ENCODE data around the gene CSNK1G2. TPM values are rescaled to one million over a fixed set of nuclear protein-coding genes. Genes with fewer than 3 reads are reported as not detected.

CSNK1G2 gene
- total and polyA plus RNA-seq, 2 of the 13 experiments (the other 11 are each of a cell fraction or from before 2014, with no cell fraction given): 53.8 to 72.5 TPM

DNA sequence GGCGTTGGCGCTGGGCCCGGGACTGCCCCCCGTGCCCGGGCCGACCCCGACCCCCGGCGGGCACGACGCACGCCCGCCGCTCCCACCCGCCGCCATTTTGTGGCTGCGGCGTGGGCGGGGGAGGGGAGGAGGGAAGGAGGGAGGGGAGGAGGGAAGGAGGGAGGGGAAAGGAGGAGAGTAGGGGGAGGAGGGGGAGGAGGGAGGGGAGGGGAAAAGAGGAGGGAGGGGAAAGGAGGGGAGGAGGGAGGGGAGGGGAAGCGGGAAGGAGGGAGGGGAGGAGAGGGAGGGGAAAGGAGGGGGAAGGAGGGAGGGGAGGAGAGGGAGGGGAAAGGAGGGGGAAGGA, 74.6 kb downstream of the CSNK1G2 start, which contains the start of gene BTBD2 (continued):
- TF ChIP-seq ZNF143 (CRISPR knock-in tag; IDR thresholded peaks at IDR 0.05) (no peak), YY1 (IDR thresholded peaks at IDR 0.05; ENCODE audit: insufficient read depth, insufficient replicate concordance, low read depth, low read length) (peak; percentile 89), ZNF225 (CRISPR knock-in tag; IDR thresholded peaks at IDR 0.05) (no peak), GABPB1 (CRISPR knock-in tag; IDR thresholded peaks at IDR 0.05) (no peak)
- TF ChIP-seq, protein P1, sequence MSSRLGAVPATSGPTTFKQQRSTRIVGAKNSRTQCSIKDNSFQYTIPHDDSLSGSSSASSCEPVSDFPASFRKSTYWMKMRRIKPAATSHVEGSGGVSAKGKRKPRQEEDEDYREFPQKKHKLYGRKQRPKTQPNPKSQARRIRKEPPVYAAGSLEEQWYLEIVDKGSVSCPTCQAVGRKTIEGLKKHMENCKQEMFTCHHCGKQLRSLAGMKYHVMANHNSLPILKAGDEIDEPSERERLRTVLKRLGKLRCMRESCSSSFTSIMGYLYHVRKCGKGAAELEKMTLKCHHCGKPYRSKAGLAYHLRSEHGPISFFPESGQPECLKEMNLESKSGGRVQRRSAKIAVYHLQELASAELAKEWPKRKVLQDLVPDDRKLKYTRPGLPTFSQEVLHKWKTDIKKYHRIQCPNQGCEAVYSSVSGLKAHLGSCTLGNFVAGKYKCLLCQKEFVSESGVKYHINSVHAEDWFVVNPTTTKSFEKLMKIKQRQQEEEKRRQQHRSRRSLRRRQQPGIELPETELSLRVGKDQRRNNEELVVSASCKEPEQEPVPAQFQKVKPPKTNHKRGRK (CRISPR knock-in tag; IDR thresholded peaks at IDR 0.05): no peak
- TF ChIP-seq, protein P2, sequence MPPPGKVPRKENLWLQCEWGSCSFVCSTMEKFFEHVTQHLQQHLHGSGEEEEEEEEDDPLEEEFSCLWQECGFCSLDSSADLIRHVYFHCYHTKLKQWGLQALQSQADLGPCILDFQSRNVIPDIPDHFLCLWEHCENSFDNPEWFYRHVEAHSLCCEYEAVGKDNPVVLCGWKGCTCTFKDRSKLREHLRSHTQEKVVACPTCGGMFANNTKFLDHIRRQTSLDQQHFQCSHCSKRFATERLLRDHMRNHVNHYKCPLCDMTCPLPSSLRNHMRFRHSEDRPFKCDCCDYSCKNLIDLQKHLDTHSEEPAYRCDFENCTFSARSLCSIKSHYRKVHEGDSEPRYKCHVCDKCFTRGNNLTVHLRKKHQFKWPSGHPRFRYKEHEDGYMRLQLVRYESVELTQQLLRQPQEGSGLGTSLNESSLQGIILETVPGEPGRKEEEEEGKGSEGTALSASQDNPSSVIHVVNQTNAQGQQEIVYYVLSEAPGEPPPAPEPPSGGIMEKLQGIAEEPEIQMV (CRISPR knock-in tag; IDR thresholded peaks at IDR 0.05; ENCODE audit: low read depth): no peak

DNA sequence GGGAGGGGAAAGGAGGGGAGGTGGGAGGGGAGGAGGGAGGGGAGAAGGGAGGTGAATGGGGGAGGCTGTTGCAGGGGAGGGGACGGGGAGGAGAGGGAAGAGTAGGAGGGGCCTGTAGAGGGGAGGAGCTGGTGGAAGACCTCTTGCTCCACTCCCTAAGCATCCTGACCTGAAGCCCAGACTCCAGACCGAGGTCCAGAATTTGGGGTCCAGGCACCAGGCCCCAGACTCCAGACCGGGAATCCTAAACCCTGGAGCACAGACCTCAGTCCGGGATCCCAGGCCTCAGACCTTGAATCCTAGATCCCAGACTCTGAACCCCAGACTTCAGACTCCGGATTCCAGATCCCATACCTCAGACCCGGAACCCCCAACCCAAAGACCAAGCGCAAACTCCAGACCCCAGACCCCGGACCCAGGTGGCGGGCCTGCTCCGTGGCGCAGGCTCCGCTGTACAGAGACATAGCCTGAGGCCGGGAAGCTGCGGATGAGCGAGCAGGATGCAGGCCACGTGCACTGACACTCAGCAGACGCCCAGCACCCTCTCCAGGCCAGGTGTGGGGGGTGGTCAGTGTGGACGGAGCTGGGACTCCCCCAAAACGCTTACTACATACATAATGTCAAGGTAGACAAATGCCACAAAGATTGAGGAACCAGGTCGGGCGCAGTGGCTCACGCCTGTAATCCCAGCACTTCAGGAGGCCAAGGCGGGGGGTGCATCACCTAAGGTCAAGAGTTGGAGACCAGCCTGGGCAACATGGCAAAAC, 75.3 kb downstream of the CSNK1G2 start:
- Histone ChIP-seq H2AFZ (ENCODE audit: low read length) (no peak overlapping the region), H3K79me2 (ENCODE audit: insufficient read depth, low read length) (peaks cover 2% of the 10 kb centered on the region), H3K9ac (ENCODE audit: insufficient read depth, low read depth, low read length) (peak overlapping the region; percentile 40; the same call in 1 of the 2 replicates), H3K4me3 (replicated peaks in 1 of 3; ENCODE audit: insufficient read depth in 1 of 3, low read depth in 2 of 3, low read length in 3 of 3) (peak overlapping the region in 2 of 3 experiments; percentile 26 to 59; a peak in 3 of 6 replicates), H3K4me1 (ENCODE audit: insufficient read depth, low read length) (peaks cover 23% of the 10 kb centered on the region), H3K27ac (ENCODE audit: extremely low read length, insufficient read depth, low read length) (no peak overlapping the region), H3K27me3 (ENCODE audit: control insufficient read depth in 1 of 2, insufficient read depth in 2 of 2, low read length in 2 of 2) (no peaks in the 10 kb centered on the region), H3K4me2 (ENCODE audit: low read depth, low read length) (peak overlapping the region; percentile 69), H4K20me1 (ENCODE audit: insufficient read depth, low read length) (no peaks in the 10 kb centered on the region), H3K9me3 (ENCODE audit: low read length) (no peaks in the 10 kb centered on the region), H3K36me3 (replicated peaks in 1 of 2; ENCODE audit: control insufficient read depth in 1 of 2, insufficient read depth in 2 of 2, low read length in 2 of 2) (no peaks in the 10 kb centered on the region)
- intact Hi-C loops (cut with micrococcal nuclease; ENCODE audit: unreplicated experiment): loop anchor here (10.0 kb wide), 1 partner anchor 139 kb away; the partner anchor contains the start of gene AP3D1
- ChIA-PET POLR2A (interaction anchor here (0.6 to 1.3 kb wide), 10 partner anchors 9 to 441 kb away, joined by 3 to 11 read pairs (median 4); partner anchors contain the start of genes AP3D1 and LMNB2), CTCF (ENCODE audit: low intra/inter-chr PET ratio, low total read pairs) (no interaction called here)
- ATAC-seq: peak; percentile 55
- BruUV-seq (replicated peaks): no TSS peak
- WGBS (ENCODE audit: low lambda C conversion rate): 46% methylated on average over 16 of the region's 23 CpGs
- peak; percentile 32 for FAIRE-seq
- in situ Hi-C loops (cut with HindIII; ENCODE audit: extremely low pct_ligation_motif_present, low pct_unique_long_range_greater_than_20kb): no loop called here
- DNase-seq (ENCODE audit: low spot score): peak; percentile 63
- TF ChIP-seq EZH2 (conservative IDR thresholded peaks at IDR 0.05; ENCODE audit: low read depth, low read length) (no peak), SOX6 (IDR thresholded peaks at IDR 0.05) (no peak), SOX6 (CRISPR knock-in tag; IDR thresholded peaks at IDR 0.05) (no peak), ZNF768 (CRISPR knock-in tag; IDR thresholded peaks at IDR 0.05) (peak; percentile 41; the same call in 1 of the 2 replicates), HNRNPK (IDR thresholded peaks at IDR 0.05; ENCODE audit: low read depth, low read length, poor library complexity, severe bottlenecking) (peak; percentile 66), ZNF282 (IDR thresholded peaks at IDR 0.05; ENCODE audit: partially characterized antibody) (no peak)
- TF ChIP-seq, protein P3, sequence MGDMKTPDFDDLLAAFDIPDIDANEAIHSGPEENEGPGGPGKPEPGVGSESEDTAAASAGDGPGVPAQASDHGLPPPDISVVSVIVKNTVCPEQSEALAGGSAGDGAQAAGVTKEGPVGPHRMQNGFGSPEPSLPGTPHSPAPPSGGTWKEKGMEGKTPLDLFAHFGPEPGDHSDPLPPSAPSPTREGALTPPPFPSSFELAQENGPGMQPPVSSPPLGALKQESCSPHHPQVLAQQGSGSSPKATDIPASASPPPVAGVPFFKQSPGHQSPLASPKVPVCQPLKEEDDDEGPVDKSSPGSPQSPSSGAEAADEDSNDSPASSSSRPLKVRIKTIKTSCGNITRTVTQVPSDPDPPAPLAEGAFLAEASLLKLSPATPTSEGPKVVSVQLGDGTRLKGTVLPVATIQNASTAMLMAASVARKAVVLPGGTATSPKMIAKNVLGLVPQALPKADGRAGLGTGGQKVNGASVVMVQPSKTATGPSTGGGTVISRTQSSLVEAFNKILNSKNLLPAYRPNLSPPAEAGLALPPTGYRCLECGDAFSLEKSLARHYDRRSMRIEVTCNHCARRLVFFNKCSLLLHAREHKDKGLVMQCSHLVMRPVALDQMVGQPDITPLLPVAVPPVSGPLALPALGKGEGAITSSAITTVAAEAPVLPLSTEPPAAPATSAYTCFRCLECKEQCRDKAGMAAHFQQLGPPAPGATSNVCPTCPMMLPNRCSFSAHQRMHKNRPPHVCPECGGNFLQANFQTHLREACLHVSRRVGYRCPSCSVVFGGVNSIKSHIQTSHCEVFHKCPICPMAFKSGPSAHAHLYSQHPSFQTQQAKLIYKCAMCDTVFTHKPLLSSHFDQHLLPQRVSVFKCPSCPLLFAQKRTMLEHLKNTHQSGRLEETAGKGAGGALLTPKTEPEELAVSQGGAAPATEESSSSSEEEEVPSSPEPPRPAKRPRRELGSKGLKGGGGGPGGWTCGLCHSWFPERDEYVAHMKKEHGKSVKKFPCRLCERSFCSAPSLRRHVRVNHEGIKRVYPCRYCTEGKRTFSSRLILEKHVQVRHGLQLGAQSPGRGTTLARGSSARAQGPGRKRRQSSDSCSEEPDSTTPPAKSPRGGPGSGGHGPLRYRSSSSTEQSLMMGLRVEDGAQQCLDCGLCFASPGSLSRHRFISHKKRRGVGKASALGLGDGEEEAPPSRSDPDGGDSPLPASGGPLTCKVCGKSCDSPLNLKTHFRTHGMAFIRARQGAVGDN (CRISPR knock-in tag; IDR thresholded peaks at IDR 0.05): peak; percentile 57
- TF ChIP-seq, protein P4, sequence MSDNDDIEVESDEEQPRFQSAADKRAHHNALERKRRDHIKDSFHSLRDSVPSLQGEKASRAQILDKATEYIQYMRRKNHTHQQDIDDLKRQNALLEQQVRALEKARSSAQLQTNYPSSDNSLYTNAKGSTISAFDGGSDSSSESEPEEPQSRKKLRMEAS (IDR thresholded peaks at IDR 0.05): peak; percentile 42; the same call in 1 of the 2 replicates
